HG02642 (cell line): ENCODE measurements around the gene LIN52.
A peak's percentile ranks its signal among the peaks of the same experiment; 100 is the strongest.

Experiments used
- ATAC-seq: cut with Tn5 transposase; IDR thresholded peaks from one replicate; pipeline ENCODE4 v1.9.1; 2021; ENCODE audit warnings: mild to moderate bottlenecking; ENCODE audit not compliant: unreplicated experiment, poor library complexity

Gene LIN52

DNA sequence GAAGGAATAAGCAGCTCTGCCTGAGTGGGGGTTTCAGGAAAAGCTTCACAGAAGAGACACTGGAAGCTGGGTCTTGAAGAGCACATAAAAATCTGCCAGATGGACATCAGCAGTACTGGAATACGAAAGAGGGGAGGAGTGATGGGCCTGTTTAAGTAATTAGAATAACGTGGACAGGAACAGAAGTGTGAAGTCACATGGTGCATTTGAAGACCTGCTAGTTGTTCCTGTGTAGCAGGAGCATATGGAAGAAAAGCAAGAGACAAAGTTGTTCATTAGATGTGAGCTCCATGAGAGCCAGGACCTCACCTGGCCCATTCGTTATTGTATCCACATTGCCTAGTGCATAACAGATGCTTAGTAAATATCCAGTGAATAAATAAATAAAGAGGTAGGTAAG, 85.2 kb downstream of the LIN52 start:
- ATAC-seq: no peak

DNA sequence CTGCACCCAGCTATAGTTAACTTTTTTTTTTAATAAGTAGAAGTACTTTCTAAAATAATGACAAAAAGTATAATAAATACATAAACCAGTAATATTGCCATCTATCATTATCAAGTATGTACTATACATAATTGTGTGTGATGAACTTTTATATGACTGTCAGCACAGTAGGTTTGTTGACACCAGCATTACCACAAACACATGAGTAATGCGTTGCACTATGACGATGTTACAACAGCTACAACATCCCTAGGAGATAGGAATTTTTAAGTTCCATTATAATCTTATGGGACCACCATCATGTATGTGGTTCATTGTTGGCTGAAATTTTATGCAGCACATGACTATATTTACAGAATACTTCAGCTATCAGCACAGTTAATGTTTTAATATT, 91.6 kb downstream of the LIN52 start:
- ATAC-seq: no peak

DNA sequence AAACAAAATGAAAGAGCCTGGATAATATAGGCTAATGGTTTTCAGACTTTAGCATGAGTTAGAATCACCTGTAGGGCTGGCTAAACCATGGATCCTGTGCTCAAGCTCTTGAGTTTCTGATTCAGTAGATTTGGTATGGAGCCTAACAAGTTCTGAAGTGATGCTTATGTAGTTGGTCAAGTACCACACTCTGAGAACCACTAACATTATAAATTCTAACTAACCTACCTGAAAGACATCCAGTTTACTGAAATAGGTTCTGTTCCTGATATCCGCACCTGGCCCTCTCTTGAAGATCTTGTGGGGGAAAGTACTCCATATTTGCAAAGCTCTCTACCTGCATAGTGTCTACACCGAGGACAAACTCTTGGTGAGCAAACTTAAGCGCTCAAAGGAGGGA, 95.1 kb downstream of the LIN52 start:
- no peak for ATAC-seq

DNA sequence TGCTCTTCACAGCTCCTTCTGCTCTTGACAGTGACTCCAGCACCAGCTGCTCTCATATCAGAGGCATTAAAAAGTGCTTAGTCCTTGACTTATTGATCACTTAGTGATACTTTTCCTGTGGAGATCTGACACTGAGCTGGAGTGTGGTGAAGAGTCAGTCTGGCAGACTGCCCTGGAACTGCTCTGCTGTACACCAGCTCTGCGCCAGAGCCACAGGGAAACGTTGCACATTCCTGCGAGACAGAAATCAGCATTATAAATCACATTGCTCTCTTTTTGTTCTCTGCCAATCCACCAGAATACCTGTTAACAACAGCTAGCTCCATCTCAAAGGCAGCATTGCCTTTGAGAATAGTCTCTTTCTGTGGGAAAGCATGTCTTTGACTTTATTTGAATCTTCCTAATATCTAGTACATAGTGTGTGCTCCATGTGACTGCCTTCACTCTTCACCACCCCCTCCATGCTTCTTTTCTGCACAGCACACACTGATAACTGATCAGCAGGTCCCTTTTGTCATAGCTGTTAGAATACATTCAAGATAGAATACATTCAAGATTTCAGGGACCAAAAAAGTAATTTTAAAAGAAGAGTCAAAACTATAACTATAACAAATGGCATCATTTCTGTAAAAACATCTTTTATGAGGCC, 106.3 kb downstream of the LIN52 start:
- no peak for ATAC-seq

DNA sequence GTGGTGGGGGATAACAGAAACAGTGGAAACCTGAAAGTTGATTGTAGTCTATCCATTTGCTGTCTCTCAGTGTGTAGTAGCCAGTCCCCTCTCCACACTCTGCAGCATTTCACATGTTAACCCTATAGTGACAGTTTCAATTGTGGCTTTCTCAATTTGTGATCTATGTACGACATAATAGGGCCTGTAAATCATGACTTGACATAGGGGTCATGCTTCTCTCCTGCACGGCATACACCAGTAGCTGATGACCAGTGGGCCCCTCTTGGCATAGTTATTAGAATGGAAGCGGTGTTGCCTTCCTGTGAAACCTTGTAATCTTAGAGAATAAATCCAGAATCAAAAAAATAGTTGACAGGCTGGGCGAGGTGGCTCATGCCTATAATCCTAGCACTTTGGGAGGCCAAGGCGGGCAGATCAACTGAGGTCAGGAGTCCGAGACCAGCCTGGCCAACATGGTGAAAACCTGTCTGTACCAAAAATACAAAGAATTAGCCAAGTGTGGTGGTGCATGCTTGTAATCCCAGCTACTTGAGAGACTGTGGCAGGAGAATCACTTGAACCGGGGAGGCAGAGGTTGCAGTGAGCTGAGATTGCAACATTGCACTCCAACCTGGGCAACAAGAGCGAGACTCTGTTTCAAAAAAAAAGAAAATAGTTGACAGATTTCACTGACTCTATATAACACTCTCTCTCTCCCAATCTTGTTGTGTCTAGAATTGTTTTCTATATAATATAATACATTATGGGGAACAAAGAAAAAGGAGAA, 109.9 kb downstream of the LIN52 start:
- ATAC-seq: no peak

DNA sequence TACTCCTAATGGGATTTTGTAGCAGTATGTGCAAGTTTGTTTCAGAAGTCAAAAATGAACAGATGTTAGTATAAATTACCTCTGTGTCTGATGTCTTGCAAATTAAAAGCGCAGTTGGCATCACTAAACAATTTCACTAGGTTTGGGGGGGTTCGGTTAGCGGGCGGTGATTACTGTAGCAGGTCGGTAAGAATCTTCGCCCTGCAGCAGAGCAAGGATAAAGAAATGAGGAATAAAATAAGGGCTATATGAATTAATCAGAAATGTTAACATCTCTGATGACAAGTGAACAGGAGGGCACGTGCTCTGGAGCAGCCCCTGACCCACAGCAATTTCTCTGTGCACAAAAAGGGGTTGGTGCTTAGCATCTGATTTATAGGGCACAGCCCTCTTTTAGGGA, 110.9 kb downstream of the LIN52 start:
- no peak for ATAC-seq

DNA sequence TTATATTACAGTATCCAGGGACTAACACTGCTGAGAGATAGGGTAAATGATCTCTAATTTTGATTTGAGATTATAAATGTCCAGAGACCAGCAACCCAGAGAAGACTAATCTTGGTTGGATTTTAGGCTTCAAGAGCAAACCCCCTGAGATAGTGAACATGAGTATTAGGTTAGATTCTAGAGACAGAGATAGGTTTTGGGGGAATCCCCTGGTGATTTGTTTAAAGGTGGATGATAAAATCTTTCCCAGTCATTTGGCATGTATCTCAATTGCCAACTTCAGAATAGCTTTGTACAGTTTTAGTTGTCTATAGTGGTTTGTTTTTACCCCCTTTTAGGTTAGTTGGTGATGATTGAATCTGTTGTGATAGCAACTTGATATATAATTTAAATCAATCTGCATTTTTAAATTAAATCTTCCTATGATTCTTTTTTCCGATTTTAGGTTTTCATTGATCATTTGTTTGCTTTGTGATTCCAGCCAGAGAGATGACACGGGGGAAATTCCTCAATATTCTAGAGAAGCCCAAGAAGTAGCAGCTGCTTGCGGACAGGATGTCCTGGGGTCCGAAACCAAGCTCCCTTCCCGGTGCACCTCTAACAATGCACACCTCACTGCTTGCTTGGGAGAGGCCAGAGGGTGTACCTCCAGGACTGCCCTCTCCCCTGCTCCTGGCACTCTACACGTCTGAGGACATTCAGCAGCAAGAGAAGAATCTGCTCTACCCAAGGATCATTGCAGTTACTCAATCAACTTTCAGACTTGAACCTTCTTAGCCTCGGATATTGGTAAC, 113.9 kb downstream of the LIN52 start:
- no peak for ATAC-seq

DNA sequence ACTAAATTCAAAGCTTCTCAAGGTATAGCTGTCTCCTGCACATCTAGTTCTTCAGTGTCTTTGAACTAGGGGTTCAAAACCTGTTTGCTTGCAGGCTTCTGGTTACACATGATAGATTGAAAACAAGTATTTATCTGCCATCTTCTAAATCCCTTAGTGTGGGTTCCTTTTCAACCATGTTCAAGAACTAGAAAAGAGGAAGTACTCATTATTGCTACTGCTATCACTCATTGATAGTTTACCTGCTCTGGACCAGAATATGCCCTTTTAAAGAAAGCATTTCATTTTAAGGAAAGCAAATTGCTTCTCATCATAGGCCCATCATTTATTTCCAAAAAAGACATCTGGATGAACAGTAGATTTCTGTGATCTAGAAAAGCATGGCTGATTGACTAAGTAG, 117.4 kb downstream of the LIN52 start:
- no peak for ATAC-seq

DNA sequence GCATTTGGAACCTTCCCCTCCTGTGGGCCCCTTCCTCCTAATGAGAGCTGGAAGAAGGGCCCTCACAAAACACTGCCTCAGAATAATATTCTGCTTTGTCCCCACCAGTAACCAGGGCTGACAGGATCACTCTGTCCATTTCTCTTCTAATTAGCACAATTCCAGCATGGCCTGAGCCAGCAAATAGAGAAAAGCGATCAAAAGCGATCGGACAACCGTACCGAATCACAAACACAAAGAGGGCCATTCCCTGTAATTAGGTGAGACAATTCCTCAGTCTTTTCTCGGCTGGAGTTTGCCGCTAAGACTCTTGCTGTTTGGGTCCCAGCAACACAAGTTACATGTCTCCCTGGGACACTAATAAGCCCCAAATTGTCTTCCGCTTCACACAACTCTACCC, 118.9 kb downstream of the LIN52 start:
- no peak for ATAC-seq

DNA sequence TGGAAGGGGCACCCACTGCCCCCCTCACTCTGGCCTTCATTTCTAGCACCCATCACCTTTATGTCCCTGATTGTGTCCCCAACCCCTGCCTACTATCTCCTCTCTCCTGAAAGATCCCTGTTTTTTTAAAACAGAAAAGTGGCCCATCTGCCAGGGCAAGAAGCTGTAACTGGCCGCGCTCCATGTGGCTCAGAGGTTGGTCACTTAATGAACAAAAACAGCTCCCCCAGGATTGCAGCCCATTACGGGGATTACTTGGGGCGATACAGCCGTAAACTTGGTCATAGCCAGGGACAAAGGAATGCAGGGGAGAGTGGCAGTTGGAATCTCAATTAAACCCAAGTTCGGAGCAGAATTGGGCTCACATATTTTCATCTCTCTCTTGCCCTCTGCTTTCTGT, 119.7 kb downstream of the LIN52 start:
- ATAC-seq: no peak

DNA sequence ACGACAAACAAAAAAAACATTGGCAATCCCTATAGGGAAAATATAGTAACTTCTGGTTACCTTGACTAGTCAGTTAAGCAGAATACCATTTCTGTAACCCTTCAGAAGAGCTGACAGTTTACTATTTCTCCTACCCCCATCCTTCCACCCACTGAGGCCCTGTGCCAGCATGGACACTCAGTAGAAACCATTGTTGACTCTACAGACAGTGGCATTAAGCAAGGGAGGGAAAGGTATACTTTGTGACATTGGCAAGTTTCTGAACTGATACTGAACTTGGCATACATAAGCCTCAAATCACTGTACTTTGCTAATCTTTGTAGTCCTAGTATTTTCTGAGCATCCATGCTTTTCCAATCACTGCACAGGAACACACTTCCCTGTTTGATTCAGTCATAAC, 121.1 kb downstream of the LIN52 start:
- ATAC-seq: no peak

DNA sequence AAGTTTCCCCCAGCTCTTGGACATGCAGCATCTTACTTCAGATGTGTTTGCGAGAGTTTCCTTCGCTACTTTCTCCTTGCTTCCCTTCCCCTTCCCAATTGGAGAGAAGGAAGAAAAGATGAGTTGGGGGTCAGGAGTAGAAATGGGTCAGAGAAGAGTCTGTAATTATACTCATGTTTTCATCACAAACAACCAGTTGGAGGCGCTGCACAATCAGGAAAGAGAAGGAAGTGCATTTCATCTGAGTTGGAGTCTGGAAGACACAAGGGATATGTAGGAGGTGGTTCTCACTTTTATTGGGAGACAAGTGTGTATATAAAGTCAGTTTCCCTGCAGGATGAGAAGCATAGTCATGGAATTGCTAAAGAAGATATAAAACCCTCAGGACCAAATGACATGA, 123.2 kb downstream of the LIN52 start:
- ATAC-seq: no peak

DNA sequence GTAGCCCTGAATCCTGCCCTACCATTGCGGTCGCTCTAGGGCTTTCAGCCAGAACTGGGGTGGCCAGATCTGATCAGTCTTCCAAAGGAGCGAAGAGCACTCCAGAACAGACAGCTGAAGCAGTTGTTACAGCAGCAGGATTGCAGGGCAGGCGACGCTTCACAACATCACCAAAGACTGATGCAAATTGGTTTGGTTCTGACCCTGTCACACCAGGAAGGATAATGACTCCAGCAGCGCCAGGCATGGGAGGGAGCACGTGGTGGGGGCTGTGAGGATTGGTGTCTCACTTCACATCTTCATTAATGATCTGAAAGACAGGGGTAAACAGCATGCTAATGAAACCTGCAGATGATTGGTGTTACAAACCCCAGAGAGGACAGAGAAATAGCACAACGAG, 123.9 kb downstream of the LIN52 start:
- ATAC-seq: no peak

DNA sequence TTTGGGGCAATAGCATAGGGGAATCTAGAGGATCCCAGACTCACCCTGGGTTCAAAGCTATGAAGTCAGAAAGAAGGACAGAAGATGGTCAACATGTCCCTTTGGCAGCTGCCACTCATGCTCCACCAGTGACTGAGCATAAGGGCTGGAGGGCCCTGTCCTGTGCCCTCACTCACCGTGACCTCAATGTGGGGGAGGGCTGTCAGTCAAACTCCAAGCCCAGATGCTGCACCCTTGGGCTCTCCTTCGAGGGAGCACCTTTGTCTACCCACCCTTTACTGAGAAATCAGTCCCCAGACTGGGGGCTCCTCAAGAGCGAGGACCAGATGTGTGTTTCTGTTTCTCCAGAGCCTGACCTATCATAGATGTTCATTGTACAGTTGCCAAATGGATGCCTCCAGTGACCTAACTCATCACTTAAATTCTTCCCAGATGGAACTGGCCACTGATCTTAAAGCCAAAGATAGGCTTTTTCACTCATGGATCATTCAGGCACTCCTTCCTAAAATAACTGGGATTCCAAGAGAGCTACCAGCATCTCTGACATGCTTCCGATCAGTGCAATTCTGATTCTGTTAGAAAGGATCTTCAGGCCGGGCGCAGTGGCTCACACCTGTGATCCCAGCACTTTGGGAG, 127.3 kb downstream of the LIN52 start:
- ATAC-seq: no peak

DNA sequence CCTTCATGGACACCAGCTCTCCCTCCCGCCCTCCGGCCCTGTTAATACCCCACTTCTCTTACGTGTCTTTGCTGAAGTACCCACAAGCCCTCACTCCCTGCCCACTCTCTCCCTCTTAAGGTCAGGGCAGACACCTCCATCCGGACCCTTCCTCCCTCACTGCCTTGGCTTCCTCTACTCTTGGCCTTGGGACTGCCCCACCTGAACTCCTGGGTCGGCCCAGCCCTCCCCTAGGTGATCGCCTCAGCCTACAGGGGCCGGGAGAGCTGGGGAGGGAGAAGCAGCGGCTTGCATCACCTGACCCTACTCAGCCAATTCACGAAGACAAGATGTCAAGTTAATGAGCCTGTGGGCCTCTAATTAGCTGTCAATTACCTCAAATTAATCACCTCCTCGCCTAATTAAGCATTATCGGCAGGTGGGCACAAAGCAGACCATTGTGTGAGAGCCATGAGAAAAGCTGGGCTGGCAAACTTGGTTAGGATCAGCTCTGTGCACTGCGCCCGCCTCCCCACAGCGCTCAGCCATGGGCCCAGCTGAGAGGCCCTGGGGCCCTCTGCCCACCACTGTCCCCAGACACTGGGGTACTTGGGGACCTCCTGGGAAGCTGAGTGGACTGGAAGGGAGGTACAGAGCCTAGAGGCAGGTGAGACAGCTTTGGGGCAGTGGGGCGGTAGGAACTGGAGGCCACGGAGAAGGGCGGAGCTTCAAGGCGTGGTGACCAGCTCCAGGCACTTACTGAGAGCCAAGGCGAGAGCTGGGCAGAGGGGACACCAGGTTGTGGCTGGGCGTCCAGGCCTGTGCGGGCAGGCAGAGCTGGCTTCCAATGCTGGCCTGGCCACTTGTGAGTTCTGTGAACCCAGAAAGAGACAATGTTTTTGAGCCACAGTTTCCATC, 129.4 kb downstream of the LIN52 start:
- no peak for ATAC-seq

DNA sequence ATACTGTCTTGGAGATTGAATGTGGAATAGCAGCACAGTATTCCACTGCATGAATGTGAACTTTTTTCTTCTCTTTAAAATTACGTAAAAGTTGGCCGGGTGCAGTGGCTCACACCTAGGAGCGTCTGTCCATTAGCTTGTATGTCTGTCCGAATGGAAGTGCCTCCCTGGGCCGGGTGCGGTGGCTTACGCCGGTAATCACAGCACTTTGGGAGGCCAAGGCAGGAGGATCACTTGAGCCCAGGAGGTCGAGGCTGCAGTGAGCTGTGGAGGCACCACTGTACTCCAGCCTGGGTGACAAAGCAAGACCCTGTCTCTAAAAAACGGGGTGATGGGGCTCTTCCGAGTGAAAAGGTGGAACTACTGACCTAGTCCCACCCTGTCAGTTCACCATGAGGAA, 131.9 kb downstream of the LIN52 start:
- no peak for ATAC-seq

DNA sequence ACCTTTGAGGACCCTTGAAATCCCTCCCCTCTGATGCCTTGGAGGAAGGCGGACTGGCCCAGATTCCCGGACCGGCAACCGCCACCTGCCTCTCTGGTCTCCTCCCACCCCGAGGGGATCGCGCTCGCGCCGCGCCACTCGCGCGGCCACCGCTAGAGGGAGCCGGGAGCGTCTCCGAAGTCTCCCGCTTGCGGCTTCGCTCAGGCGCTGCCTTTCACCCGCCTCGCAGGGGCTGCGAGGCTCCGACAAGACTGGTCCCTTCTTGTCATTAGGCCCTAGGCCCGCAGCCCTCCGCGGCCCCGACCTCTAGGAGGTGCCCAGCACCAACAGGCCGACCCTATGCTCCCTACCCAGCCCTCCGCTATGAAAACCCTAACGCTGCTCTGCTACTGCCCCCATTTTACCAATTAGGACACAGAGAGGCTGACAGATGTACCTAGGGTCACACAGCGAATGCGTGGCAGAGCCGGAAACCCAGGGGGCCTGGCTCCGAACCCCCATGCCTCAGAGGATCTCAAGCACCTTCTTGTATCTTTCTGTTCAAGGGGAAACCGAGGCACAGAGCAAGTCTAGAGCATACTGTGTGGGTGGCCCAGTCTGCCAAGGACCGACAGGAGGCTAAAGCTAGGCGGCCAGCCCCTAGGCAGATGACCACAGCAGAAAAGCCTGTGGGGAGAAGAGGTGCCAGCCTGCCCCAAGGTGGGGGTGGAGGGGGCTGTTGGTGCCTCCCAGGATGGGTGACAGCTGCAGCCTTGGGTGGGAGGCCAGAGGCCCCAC, 133.1 kb downstream of the LIN52 start:
- ATAC-seq: peak; percentile 69

DNA sequence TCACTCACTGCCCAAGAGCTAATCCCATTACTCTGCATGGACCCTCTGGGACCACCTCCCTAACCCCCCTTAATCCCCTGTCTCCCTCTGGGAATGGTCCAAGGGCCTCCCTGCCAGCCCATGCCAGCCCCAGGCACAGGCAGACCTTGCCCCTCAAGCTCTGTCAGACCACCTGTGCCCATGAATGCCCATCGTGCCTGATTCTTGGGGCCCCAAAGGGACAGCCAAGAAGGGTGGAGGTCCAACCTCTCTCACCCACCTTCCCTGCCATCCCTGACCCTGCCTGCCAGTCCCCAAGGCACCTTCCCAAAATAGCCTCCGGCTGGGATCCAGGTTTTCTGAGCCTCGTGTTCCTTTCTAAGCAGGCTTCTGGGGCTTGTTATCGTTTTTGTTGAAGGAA, 133.7 kb downstream of the LIN52 start:
- no peak for ATAC-seq
